ENCODE results near the gene ALX4. TPM values are rescaled to one million over a fixed set of nuclear protein-coding genes. Genes with fewer than 3 reads are reported as not detected.

The ALX4 gene
- total RNA-seq, 1 donor: not detected

DNA sequence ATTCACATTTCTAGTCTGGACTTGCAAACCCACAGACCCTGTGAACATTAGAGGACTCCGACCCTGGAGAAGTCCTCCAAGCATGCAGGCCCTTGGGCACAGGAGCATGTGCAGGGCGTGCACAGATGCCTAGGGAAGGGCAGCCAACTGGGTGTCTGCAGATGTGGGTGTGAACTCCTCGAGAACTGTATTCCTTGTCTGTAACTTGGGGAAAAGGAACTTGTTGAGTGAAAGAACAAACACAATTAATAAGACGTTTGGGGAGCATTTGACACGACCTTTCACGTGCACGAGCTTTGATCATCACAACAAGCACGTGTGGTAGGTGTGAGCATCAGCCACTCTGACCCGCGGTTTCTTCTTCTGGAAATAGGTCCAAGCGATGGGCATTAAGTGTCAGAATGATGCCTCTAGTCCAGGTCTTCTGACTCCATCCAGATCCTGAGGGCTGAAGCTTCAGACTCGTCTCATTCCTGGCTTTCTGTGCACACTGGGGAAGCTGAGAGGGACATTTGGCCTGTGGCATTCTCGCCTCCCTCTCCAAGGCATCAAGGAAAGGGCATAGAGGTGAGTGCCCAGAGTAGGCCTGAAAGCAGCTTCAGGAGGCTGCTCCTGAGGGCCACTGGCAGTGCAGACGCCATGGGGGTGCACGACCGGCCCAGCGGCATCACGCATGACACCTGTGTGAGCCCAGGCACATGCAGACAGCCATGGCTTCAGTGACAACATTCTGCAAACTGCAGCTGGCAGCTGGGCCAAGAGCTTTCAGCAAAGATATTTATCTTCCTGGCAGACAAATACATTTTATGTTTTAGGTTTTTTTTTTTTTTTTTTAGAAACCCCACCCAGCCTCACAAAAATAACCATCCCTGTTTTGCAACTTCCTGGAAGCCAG, 32.5 kb downstream of the ALX4 start:
- TF ChIP-seq CTCF (IDR thresholded peaks at IDR 0.05; ENCODE audit: insufficient read depth, low read depth, low read length): no peak
- DNase-seq (ENCODE audit: low read depth): no peak
- no peak overlapping the region for H3K4me3 ChIP-seq (ENCODE audit: low read depth, low read length)

- no peak for TF ChIP-seq CTCF (IDR thresholded peaks at IDR 0.05; ENCODE audit: insufficient read depth, low read depth, low read length)
- no peak overlapping the region for H3K4me3 ChIP-seq (ENCODE audit: low read depth, low read length)
These were observed 33.9 kb downstream of the ALX4 start for GRCh38 chr11:44275961-44276550.

DNA sequence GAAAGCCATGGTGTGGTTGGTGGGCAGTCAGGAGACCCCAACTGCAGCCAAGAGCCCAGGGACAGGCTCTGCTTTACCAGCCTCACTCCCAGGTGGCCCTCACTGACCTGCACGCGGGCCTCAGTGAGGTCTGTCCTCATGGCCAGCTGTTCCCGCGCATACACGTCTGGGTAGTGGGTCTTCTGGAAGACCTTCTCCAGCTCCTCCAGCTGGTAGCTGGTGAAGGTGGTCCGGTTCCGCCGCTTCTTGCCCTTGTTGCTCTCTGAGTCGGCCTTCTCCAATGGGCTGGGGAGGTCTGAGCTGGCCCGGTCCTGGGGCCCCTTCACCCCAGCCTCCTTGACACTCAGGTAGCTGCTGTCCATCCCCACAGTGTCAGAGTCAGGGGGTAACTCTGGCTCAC, 34.7 kb downstream of the ALX4 start:
- H3K4me3 ChIP-seq (ENCODE audit: low read depth, low read length): no peak overlapping the region
- no peak for DNase-seq (ENCODE audit: low read depth)
- TF ChIP-seq CTCF (IDR thresholded peaks at IDR 0.05; ENCODE audit: insufficient read depth, low read depth, low read length): no peak

More at GRCh38 chr11:44275961-44276550, 33.9 kb downstream of the ALX4 start:
- no peak for DNase-seq (ENCODE audit: low read depth)

- no peak for TF ChIP-seq CTCF (IDR thresholded peaks at IDR 0.05; ENCODE audit: insufficient read depth, low read depth, low read length)
- no peak overlapping the region for H3K4me3 ChIP-seq (ENCODE audit: low read depth, low read length)
- DNase-seq (ENCODE audit: low read depth): no peak
These were observed 35.5 kb downstream of the ALX4 start for GRCh38 chr11:44274404-44274803.

DNA sequence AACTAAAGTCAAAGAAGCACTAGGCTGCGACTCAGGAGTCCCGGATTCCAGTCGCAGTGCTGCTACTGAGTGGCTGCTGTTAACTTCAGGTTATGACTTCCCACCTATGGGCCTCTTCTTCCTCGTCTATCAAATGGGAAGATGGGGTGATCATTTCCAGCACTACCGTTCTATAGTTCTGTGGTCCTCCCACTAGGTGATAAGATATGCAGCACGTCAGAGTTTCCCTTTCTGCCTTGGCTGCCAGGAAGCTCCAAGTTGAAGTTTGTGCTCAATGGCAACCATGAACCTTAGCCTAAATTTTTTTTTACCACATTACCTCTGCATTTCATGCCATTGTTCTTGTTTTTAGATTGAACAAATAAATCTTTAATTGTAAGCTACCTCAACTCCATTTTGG, 38.7 kb downstream of the ALX4 start:
- H3K4me3 ChIP-seq (ENCODE audit: low read depth, low read length): no peak overlapping the region
- no peak for DNase-seq (ENCODE audit: low read depth)

More for the DNA sequence above, 38.7 kb downstream of the ALX4 start:
- no peak for TF ChIP-seq CTCF (IDR thresholded peaks at IDR 0.05; ENCODE audit: insufficient read depth, low read depth, low read length)
